Right lung (tissue), 10 donors: ENCODE results near the gene ZNF469. TPM values are rescaled to one million over a fixed set of nuclear protein-coding genes. Genes with fewer than 3 reads are reported as not detected.

Source experiments
- DNase-seq, 2 donors: peaks; one replicate each; pipeline ENCODE4 v3.0.0-alpha.2; 2013
- long read RNA-seq, 8 donors: transcript quantifications; one replicate each; lab custom pipeline, GENCODE V29; 2026
- polyA plus RNA-seq, 5 donors: library from polyadenylated mRNA; unstranded; fragments of 120-200 nt; gene quantifications; one replicate each; pipeline versions ENCODE4 v1.2.1 to v1.2.3, GENCODE V29; 2013; ENCODE audit warnings: inconsistent platforms in 1 of 5, low replicate concordance in 1 of 5; ENCODE audit not compliant: insufficient read length in 5 of 5, insufficient read depth in 1 of 5

The ZNF469 gene
- 1 to 10 TPM; 1.5 to 3.1 (median 1.7) TPM for polyA plus RNA-seq
- long read RNA-seq, donor 1, full-length matches to known transcripts = 22 of 22 reads
- long read RNA-seq, donor 1, partial matches to known transcripts = 0 of 22 reads
- long read RNA-seq, donor 1, other reads (novel, unspliced or antisense) = 0 of 22 reads
- long read RNA-seq, donor 2, full-length matches to known transcripts = 7 of 7 reads
- long read RNA-seq, donor 2, partial matches to known transcripts = 0 of 7 reads
- long read RNA-seq, donor 2, other reads (novel, unspliced or antisense) = 0 of 7 reads
- long read RNA-seq, donor 3, full-length matches to known transcripts = 14 of 14 reads
- long read RNA-seq, donor 3, partial matches to known transcripts = 0 of 14 reads
- long read RNA-seq, donor 3, other reads (novel, unspliced or antisense) = 0 of 14 reads
- long read RNA-seq, donor 4, full-length matches to known transcripts = 12 of 12 reads
- long read RNA-seq, donor 4, partial matches to known transcripts = 0 of 12 reads
- long read RNA-seq, donor 4, other reads (novel, unspliced or antisense) = 0 of 12 reads
- long read RNA-seq, donor 5, full-length matches to known transcripts = 10 of 10 reads
- long read RNA-seq, donor 5, partial matches to known transcripts = 0 of 10 reads
- long read RNA-seq, donor 5, other reads (novel, unspliced or antisense) = 0 of 10 reads
- long read RNA-seq, donor 6, full-length matches to known transcripts = 12 of 12 reads
- long read RNA-seq, donor 6, partial matches to known transcripts = 0 of 12 reads
- long read RNA-seq, donor 6, other reads (novel, unspliced or antisense) = 0 of 12 reads
- long read RNA-seq, donor 7, full-length matches to known transcripts = 16 of 16 reads
- long read RNA-seq, donor 7, partial matches to known transcripts = 0 of 16 reads
- long read RNA-seq, donor 7, other reads (novel, unspliced or antisense) = 0 of 16 reads
- long read RNA-seq, donor 8, full-length matches to known transcripts = 5 of 5 reads
- long read RNA-seq, donor 8, partial matches to known transcripts = 0 of 5 reads
- long read RNA-seq, donor 8, other reads (novel, unspliced or antisense) = 0 of 5 reads

- DNase-seq = no peak
Observed at GRCh38 chr16:88382491-88383400, at the start of gene ZNF469. TSS of gene ZNF469 (plus strand) at chr16:88382959. CDS start at chr16:88427471, 44,512 bp downstream.

- no peak for DNase-seq
Observed at GRCh38 chr16:88333848-88334777, 48.6 kb upstream of the ZNF469 start.

DNA sequence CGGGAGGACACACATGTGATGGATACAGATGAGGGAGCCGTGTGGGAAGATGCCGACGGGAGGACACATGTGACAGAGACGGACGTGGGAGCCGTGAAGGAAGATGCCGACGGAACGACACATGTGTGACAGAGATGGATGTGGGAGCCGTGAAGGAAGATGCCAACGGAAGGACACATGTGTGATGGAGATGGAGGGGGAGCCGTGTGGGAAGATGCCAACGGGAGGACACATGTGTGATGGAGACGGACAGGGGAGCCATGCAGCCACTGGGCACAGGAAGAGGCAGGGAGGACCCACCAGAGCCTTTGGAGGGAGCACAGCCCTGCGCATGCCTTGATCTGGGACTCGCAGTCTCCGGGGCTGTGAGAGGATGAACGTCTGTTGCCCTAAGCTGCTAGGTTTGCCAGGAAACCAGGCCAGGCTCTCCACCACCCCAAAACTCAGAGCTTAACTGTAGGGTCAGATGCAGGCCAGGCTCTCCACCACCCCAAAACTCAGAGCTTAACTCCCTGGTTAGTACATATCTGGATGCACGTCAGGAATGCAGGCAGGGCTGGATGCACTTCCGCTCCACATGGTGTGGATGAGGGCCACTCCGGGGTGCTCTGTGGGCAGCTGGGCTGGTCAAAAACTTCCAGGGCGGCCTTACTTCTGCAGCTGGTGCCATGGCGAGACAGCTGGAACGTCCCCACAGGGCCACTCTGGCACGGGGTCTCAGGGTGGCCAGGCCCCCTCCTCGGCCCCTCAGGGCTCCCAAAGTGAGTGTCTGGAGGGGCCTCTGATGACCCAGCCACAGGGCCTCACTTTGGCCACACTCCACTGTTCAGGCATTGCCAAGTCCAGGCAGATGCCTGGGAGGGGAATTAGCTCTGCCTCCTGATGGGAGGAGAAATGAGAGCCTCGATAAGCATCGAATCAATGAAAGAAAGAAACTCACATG, 47.7 kb upstream of the ZNF469 start:
- no peak for DNase-seq

DNA sequence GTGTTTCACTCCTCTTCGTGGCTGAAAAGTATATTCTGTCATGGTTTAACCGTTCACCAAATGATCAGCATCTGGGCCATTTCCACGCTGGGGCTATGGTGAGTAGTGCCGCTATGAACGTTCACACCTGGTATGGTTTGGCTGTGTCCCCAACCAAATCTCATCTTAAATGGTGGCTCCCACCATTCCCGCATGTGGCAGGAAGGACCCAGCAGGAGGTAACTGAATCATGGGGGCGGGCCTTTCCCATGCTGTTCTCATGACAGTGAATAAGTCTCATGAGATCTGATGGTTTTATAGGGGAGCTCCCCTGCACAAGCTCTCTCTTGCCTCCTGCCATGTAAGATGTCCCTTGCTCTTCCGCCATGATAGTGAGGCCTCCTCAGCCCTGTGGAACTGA, 45.7 kb upstream of the ZNF469 start:
- DNase-seq = no peak

DNA sequence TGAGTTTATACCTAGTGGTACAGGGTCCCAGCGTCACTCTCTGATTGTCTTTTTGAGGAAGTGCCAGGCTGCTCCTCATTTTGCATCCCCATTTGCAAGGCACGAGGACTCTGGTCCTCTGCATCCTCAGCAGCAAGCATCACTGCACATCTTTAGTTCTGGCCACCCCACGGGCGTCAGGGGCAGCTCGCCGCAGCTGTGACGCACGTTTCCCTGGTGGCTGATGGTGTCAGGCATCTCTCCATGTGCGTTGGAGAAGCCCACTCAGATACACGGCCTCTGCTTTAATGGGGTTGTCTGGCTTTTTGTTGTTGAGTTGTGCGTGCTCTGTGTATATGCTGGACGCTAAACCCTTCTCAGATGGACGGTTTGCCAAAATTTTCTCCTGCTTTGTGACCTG, 45.2 kb upstream of the ZNF469 start:
- DNase-seq = no peak

GRCh38 chr16:88338111-88338510, 44.6 kb upstream of the ZNF469 start:
- DNase-seq = no peak

DNA sequence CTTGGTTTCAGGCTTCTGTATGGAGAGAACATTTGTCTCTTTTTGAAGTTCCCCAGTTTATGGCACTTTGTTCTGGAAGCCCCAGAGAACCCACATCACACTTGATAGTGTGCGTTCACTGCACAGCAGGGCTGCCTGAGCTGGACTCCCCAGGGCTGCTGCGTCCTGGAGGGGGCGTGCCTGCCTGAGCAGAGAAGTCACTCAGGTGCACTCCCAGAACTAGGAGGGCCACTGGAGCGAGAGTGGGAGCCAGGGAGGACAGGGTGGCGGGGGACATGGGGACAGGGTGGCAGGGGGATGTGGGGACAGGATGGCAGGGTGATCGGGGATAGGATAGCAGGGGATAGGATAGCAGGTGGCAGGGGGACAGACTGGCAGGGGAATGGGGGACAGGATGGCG, 43.9 kb upstream of the ZNF469 start:
- DNase-seq = no peak

DNA sequence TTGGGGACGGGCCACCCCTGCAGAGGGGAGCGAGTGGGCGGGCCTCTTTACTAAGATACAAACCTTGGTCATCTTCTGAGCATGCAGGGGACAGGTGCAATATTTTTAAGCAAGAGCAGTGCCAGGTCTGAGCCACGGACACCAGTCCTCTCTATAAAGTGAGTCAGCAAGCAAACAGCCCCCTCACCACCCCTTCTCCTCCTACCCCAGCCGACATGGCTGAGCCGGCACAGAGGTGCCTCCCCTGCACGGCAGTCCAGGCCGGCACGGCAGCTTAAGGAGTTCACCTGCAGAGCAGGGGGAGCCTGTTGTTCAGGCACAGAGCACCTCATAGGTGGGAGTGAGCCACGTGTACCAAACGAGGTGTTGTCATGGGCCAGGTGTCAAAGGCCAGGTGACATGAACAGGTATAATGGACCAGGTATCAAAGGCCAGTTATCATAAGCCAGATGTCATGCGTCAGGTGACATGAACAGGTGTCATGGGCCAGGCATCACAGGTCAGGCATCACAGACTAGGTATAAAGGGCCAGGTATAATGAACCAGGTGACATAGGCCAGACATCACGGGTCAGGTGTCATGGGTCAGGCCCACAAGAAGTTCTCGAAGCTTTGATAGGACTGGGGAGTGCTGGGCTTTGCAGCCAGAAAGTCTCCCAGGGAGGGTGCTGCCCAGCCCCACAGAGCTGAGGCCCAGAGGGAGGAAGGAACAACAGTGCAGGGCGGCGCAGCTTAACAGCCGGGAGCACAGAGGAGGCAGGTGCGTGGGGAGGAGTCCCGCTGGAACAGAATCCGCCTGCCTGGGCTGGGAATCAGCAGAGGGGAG, 42.6 kb upstream of the ZNF469 start:
- DNase-seq = no peak

DNA sequence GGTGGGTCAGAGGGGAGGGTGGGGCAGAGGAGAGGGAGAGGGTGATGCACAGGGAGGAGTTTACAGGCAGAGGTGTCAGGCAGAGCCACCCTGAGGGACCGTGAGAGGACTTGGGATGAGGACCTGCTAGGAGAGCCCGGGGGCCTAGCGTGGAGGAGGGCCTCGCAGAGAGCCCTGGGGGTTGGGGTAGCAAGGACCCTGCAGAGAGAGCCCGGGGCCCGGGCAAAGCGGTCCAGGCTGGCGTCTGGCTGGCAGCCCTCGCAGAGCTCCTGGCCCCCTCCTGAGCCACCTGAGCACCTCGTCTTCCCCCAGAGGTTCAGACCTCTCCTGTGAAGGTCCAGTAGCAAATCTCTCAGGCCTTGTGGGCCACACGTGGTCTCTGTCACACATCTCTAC, 42.0 kb upstream of the ZNF469 start:
- no peak for DNase-seq

GRCh38 chr16:88341551-88342290, 41.0 kb upstream of the ZNF469 start:
- DNase-seq = no peak

DNA sequence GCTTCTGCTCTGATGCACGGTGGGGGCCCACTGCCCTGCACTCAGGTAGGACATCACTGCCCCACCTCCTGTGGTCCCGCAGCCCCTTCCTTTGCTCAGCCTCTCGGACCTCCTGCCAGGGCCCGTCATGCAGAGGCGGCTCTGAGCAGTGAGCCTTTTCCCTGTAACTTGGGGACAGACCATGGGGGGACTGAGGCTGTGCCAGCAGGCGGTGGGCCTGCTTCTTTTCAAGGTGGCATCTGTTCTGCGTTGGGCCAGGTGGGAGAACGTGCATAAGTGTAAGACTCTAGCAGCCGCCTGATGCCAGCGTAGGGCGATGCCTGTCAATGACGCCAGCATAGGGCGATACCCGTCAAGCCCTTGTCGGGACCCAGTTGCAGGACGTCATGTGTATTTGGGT, 40.3 kb upstream of the ZNF469 start:
- no peak for DNase-seq

DNA sequence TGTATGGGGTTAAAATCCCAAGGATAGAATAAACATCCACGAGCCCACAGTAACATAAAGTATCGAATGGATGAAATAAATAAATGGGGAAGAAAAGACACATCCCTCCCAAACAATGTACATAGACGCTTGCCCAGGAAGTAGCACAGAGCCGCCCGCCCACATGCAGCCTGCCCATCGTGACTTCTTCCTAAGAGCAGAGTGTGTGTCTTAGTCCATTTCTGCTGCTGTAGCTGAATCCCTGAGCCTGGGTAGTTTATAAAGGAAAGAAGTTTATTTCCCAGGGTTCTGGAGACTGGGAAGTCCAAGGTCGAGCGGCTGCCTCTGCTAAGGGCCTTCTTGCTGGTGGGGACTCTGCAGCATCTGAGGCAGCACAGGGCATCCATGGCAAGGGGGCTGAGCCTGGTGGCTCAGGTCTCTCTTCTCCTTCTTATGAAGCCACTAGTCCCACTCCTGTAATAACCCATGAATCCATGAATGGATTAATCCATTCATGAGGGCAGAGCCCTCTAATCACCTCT, 39.4 kb upstream of the ZNF469 start:
- DNase-seq = no peak

DNA sequence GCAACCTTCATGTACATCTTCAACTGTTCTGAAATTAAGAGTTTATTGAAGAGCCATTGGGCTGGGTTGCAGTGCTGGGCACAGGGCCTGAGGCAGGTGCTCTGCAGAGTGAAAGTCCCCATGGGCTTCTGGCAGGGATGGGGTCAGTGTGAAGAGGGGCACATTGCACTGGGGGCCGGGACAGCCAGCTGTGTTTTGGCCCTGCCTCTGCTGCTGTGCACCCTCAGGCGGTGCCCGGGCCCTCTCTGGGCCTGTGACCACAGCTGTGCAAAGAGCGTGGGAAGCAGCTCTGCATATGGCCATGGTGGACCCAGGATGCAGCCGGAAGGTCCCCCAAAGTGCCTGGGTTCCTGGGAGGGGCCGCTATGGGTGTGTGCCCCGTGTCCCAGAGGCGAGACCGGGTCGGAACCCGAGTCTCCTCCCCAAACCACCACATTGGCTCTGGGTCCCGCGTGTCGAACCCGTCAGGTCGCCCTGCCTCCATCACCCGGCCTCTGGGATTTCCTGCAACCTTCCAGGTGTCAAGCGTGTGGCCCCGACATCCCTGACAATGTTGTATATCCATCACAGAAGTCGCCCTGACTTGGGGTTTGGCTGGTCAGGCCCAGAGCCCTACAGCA, 38.2 kb upstream of the ZNF469 start:
- no peak for DNase-seq

DNA sequence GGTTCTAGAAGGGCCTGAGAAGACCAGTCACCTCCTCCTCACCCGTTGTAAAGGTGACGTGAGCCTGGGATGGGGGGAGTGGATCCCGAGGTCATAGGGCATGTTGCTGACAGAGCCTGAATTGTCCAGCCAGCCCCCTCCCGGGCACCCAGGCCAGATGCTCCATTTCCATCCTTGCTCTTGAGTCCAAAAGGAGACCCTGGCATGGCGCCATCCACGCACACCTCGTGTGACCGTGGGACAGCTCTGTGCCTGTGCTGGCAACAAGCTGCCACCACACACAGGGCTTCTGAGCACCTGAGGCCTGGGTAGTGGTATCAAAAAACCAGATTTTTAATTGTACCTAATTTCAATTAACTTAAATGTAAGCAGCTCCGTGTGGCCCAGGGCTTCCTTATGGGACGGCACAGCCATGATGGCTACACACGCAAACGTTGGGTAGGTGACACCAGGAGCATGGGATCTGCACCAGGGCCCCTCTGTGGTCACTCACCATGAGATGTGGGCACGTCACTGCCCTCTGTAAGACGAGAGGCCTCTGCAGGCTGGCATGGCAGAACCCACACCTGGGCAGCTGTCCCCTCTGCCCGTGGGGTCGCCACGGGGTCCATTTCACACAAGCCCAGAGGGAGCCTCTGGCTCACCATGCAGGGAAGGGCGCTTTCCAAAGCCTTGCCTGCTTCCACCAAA, 37.6 kb upstream of the ZNF469 start:
- DNase-seq = no peak

DNA sequence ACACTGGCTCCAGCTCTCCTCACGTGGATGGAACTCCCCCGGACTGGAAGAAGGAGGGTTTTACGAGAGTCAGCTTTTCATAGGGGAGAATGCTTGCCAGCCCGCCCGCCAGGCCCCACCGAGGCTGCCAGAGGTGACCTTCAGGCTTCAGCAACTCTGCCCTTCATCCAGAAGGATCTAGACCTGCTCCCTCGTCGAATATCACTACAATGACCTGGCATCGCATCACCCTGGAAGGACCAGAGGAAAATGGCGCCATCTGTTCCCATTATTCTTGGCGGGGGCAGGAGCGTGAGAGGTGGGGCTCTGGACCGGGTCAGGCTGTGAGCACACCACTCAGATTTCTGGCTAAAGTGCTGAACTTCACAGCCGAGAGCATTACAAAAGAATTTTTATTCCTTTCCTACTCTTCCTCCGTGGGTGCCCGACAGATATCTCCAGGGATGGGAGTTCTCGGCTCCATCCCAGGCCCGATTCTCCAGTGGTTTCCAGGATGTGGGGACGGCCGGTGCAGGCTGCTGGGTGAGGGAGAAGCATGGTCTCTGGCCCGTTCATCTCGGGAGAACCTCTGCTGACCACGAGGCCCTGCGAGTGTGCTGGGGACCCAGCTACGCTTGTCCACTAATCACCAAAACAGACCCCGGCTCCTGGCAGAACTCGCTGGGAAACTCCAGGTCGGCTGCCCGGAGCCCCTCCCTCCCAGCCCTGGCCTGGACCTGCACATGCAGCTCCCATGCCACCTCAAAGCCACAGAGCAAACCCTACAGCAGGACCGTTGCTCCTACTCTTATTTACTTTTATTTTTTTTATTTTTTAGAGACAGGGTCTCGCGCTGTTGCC, 36.8 kb upstream of the ZNF469 start:
- DNase-seq = no peak
